ENCODE results near the gene LRBA. TPM values are rescaled to one million over a fixed set of nuclear protein-coding genes. Genes with fewer than 3 reads are reported as not detected.
"Not testable (repeated sequence)": the region's sequence is repeated elsewhere in the genome, so short reads cannot be mapped to it uniquely, and the experiment has no call there.

LRBA gene
- total RNA-seq, 1 donor from 2014 or later = 66.2 TPM

DNA sequence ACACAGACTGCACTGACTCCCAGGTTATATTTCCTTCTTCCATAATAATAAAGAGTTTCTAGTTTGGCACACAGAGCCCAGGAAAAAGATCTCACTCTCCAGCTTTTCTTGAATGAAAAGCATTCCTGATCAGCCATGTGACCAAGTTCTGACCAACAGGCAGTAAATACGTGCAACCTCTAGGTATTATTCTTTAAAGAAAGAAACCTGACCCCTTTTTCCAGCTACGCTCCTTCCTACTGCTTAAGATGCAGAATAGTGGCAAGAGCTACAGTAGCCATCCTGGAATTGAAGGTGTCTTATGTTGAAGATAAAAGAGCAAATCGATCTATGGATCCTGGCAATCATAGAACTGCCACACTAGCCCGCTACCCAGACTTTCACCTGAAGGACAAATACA, 76.7 kb downstream of the LRBA start:
- no peak for DNase-seq (ENCODE audit: low spot score in 2 of 2, unreplicated experiment in 2 of 2)
- Mint-ChIP-seq H3K27ac (peak overlapping the region; percentile 44), H3K27me3 (ENCODE audit: low read depth) (no peaks in the 10 kb centered on the region), H3K4me1 (peaks cover 23% of the 10 kb centered on the region), H3K4me3 (no peak overlapping the region), H3K9me3 (no peaks in the 10 kb centered on the region), H3K36me3 (no peaks in the 10 kb centered on the region)
- TF ChIP-seq, protein P1, sequence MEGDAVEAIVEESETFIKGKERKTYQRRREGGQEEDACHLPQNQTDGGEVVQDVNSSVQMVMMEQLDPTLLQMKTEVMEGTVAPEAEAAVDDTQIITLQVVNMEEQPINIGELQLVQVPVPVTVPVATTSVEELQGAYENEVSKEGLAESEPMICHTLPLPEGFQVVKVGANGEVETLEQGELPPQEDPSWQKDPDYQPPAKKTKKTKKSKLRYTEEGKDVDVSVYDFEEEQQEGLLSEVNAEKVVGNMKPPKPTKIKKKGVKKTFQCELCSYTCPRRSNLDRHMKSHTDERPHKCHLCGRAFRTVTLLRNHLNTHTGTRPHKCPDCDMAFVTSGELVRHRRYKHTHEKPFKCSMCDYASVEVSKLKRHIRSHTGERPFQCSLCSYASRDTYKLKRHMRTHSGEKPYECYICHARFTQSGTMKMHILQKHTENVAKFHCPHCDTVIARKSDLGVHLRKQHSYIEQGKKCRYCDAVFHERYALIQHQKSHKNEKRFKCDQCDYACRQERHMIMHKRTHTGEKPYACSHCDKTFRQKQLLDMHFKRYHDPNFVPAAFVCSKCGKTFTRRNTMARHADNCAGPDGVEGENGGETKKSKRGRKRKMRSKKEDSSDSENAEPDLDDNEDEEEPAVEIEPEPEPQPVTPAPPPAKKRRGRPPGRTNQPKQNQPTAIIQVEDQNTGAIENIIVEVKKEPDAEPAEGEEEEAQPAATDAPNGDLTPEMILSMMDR (IDR thresholded peaks at IDR 0.05; ENCODE audit: unreplicated experiment) = no peak

DNA sequence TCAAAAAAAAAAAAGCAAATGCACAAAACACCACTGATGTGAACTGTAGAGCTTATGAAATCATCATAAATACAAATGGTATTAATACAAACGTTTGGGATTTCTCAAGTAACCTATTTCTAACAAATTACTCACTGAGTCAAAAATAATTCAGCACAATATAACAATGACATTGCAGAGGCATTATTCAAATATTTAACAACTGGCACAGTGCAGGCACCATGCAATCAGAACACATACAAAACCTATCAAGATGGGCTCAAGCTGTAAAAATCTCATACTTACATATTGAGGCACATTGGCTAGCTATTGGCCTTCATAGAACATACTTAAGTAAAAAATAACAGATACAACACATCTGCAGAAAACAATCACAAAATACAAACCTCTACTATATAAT, 81.1 kb downstream of the LRBA start:
- no peak overlapping the region for H3K27ac Mint-ChIP-seq
- H3K27me3 Mint-ChIP-seq (ENCODE audit: low read depth) = no peaks in the 10 kb centered on the region
- H3K4me1 Mint-ChIP-seq = peaks cover 23% of the 10 kb centered on the region
- TF ChIP-seq, protein P1 (IDR thresholded peaks at IDR 0.05; ENCODE audit: unreplicated experiment) = no peak
- peaks cover 4% of the 10 kb centered on the region for H3K36me3 Mint-ChIP-seq
- DNase-seq (ENCODE audit: low spot score in 2 of 2, unreplicated experiment in 2 of 2) = no peak
- H3K4me3 Mint-ChIP-seq = no peak overlapping the region
- no peaks in the 10 kb centered on the region for H3K9me3 Mint-ChIP-seq

DNA sequence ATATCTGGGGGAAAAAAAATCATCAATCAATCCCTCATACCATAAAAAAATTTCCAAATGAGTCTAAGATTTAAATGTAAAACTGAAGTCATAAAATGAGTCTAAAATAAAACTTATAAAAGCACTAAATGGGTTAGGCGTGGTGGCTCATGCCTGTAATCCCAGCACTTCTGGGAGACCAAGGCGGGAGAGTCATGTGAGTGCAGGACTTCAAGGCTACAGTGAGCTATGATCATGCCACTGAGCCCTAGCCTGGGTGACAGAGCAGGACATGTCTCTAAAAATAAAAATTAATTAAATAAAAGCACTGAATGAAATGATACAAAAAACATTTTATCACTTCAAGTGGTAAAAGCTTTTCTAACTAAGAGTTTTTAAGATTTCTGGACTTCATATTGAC, 83.3 kb downstream of the LRBA start:
- peaks cover 17% of the 10 kb centered on the region for H3K36me3 Mint-ChIP-seq
- TF ChIP-seq, protein P1 (IDR thresholded peaks at IDR 0.05; ENCODE audit: unreplicated experiment) = no peak
- H3K4me1 Mint-ChIP-seq = peaks cover 9% of the 10 kb centered on the region
- H3K9me3 Mint-ChIP-seq = no peaks in the 10 kb centered on the region
- no peaks in the 10 kb centered on the region for H3K27me3 Mint-ChIP-seq (ENCODE audit: low read depth)
- H3K4me3 Mint-ChIP-seq = no peak overlapping the region
- no peak for DNase-seq (ENCODE audit: low spot score in 2 of 2, unreplicated experiment in 2 of 2)
- no peak overlapping the region for H3K27ac Mint-ChIP-seq

DNA sequence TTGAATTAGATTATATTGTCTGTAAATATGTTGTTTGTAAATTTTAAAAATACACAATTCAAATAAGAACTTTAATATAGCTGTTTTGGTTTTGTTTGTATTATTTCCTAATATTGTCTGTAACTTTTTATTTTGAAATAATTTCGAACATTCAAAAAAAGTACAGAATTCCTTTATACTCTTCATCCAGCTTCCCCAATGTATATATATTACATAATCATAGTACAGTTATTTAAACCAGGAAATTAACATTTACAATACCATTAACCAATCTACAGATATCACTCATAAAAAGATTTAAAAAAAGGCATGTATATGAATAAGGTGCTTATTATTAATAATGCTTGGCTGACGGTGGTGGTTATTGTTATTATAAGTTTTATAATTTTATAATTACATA, 84.1 kb downstream of the LRBA start:
- DNase-seq (ENCODE audit: low spot score in 2 of 2, unreplicated experiment in 2 of 2) = no peak
- H3K27me3 Mint-ChIP-seq (ENCODE audit: low read depth) = no peaks in the 10 kb centered on the region
- no peak overlapping the region for H3K27ac Mint-ChIP-seq
- peaks cover 2% of the 10 kb centered on the region for H3K4me1 Mint-ChIP-seq
- TF ChIP-seq, protein P1 (IDR thresholded peaks at IDR 0.05; ENCODE audit: unreplicated experiment) = no peak
- H3K36me3 Mint-ChIP-seq = peaks cover 23% of the 10 kb centered on the region
- peaks cover 5% of the 10 kb centered on the region for H3K9me3 Mint-ChIP-seq
- no peak overlapping the region for H3K4me3 Mint-ChIP-seq

DNA sequence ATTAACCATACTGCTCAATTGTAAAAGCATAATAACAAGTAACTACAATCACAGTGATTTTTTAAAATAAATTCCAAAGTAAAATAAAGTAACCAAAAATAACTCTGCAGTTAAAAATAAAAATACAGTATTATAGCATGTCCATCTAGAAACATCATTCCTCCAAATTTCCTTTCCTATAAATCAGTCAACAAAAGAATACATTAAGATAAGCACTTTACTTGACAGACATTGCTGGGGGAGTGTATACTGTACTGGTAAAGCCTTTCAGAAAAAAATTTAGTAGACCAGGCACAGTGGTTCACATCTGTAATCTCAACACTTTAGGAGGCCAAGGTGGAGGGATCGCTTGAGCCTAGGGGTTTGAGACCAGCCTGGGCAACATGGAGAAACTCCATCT, 91.1 kb downstream of the LRBA start:
- Mint-ChIP-seq H3K27ac (peak overlapping the region; percentile 45), H3K36me3 (peaks cover 33% of the 10 kb centered on the region), H3K4me1 (peaks cover 13% of the 10 kb centered on the region), H3K9me3 (peaks cover 8% of the 10 kb centered on the region), H3K27me3 (ENCODE audit: low read depth) (no peaks in the 10 kb centered on the region), H3K4me3 (no peak overlapping the region)
- DNase-seq (ENCODE audit: low spot score in 2 of 2, unreplicated experiment in 2 of 2) = no peak
- TF ChIP-seq, protein P1 (IDR thresholded peaks at IDR 0.05; ENCODE audit: unreplicated experiment) = no peak

DNA sequence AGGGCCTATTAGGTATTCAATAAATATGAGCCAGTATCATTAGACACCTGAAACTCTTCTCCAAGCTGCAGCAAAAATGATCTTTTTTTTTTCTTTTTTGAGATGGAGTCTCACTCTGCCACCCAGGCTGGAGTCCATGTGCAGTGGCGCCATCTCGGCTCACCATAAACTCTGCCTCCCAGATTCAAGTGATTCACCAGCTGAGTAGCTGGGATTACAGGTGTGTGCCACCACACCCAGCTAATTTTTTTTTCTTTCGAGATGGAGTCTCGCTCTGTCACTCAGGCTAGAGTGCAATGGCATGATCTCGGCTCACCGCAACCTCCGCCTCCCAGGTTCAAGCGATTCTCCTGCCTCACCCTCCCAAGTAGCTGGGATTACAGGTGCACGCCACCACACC, 93.6 kb downstream of the LRBA start:
- not testable (repeated sequence) for H3K4me3 Mint-ChIP-seq; H3K27me3 Mint-ChIP-seq (ENCODE audit: low read depth); DNase-seq (ENCODE audit: low spot score in 2 of 2, unreplicated experiment in 2 of 2); H3K9me3 Mint-ChIP-seq; H3K27ac Mint-ChIP-seq
- Mint-ChIP-seq H3K4me1 (peaks cover 13% of the 10 kb centered on the region), H3K36me3 (peaks cover 33% of the 10 kb centered on the region)

DNA sequence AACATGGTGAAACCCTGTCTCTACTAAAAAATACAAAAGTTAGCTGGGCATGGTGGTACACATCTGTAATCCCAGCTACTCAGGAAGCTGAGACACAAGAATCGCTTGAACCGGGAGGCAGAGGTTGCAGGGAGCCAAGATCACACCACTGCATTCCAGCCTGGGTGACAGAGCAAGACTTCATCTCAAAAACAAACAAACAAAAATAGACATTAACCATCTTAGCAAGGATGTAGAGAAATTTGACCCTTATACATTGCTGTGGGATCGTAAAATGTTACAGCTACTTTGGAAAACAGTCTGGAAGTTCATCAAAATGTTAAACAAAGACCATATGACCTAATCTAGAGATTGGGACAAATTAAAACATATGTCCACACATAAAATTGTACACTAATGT, 96.5 kb downstream of the LRBA start:
- not testable (repeated sequence) for H3K4me3 Mint-ChIP-seq; H3K9me3 Mint-ChIP-seq; H3K27me3 Mint-ChIP-seq (ENCODE audit: low read depth); DNase-seq (ENCODE audit: low spot score in 2 of 2, unreplicated experiment in 2 of 2); H3K4me1 Mint-ChIP-seq; H3K27ac Mint-ChIP-seq
- peaks cover 26% of the 10 kb centered on the region for H3K36me3 Mint-ChIP-seq
